H1 (cell line): ENCODE results near the gene SNX27. TPM values are rescaled to one million over a fixed set of nuclear protein-coding genes. Genes with fewer than 3 reads are reported as not detected.

Experiments
- ATF3 ChIP-seq: IDR thresholded peaks from 2 replicates; pipeline ENCODE4 v1.6.1; 2011; ENCODE audit warnings: low read depth, mild to moderate bottlenecking, low read length; ENCODE audit not compliant: insufficient read depth
- BCL11A ChIP-seq, 2 experiments: IDR thresholded peaks; one replicate each; pipeline ENCODE4 v1.6.1; 2011; ENCODE audit warnings: low read depth in 2 of 2, low read length in 2 of 2, mild to moderate bottlenecking in 2 of 2
- CBX5 ChIP-seq: fragments of 300-800, 300-1000 bp; sonication (generic); IDR thresholded peaks from 2 replicates; pipeline ENCODE4 v1.7.1; 2016; ENCODE audit warnings: antibody characterized with exemption, low read length, low read depth
- CHD7 ChIP-seq: fragments of 300-600 bp; sonication (generic); IDR thresholded peaks from 2 replicates; pipeline ENCODE4 v1.7.1; 2012; ENCODE audit warnings: low read length, moderate library complexity, mild to moderate bottlenecking, inconsistent platforms; ENCODE audit not compliant: insufficient replicate concordance
- CTBP2 ChIP-seq: IDR thresholded peaks from 2 replicates; pipeline ENCODE4 v1.7.0; 2011; ENCODE audit warnings: borderline replicate concordance, mild to moderate bottlenecking, moderate library complexity, mixed read lengths, low read length; ENCODE audit not compliant: insufficient read depth, insufficient read length
- JUND ChIP-seq: IDR thresholded peaks from 2 replicates; pipeline ENCODE4 v1.6.1; 2011; ENCODE audit warnings: mild to moderate bottlenecking, improper control_type of control experiment, low read length
- RAD21 ChIP-seq, 2 experiments: IDR thresholded peaks in 1 of 2; conservative IDR thresholded peaks in 1 of 2; 2 replicates each; pipeline ENCODE4 v1.6.1; 2011; ENCODE audit warnings: low read depth in 2 of 2, low read length in 2 of 2, improper control_type of control experiment in 1 of 2, inconsistent platforms in 1 of 2, mild to moderate bottlenecking in 1 of 2, moderate library complexity in 1 of 2
- RXRA ChIP-seq: IDR thresholded peaks from 2 replicates; pipeline ENCODE4 v1.6.1; 2011; ENCODE audit warnings: low read depth, mild to moderate bottlenecking, low read length, moderate library complexity; ENCODE audit not compliant: insufficient read depth
- SP2 ChIP-seq: IDR thresholded peaks from 2 replicates; pipeline ENCODE4 v1.6.1; 2012; ENCODE audit warnings: mild to moderate bottlenecking, low read length, inconsistent platforms
- polyA plus RNA-seq, 7 experiments: library from polyadenylated mRNA; depleted of rRNA in 3 of 7; stranded (reverse) in 5 of 7; unstranded in 2 of 7; fragments of >200 nt in 5 of 7; fragments of 200-250 nt in 2 of 7; gene quantifications; 1 replicate in 5 of 7; 2 replicates in 1 of 7; 4 replicates in 1 of 7; pipeline versions ENCODE4 v1.2.1 to v1.2.3, GENCODE V29; 2011 to 2013; ENCODE audit warnings: missing spikeins in 2 of 7, mixed read lengths in 2 of 7
- total RNA-seq: library from RNA; stranded (reverse); fragmentation: NEBNext Ultra II Directional; extraction: Animal tissue kit (Norgen Biotek cat#: 25700); gene quantifications from 2 replicates; pipeline ENCODE4 v1.2.1, GENCODE V29; 2021

Gene SNX27
- total and polyA plus RNA-seq, 2 of the 8 experiments (the other 6 are each of a cell fraction or from before 2014, with no cell fraction given), result 23.4 to 65.4 TPM

GRCh38 chr1:151615711-151616504 lies 4.1 kb downstream of the SNX27 start (continued):
- TF ChIP-seq CHD7 (no peak), RAD21 (IDR thresholded peaks at IDR 0.05 in 1 of 2, conservative IDR thresholded peaks at IDR 0.05 in 1 of 2; ENCODE audit: low read depth in 2 of 2, low read length in 2 of 2) (no peak), CTBP2 (no peak), SP2 (no peak), RXRA (no peak), JUND (no peak), BCL11A (IDR thresholded peaks at IDR 0.05; ENCODE audit: low read depth in 2 of 2, low read length in 2 of 2) (no peak), CBX5 (no peak), ATF3 (no peak)
